HepG2 (cell line): ENCODE measurements around the gene WDR87. TPM values are rescaled to one million over a fixed set of nuclear protein-coding genes. Genes with fewer than 3 reads are reported as not detected.
A peak's percentile ranks its signal among the peaks of the same experiment; 100 is the strongest.

Experiments
- AKAP8 ChIP-seq: sonication (generic); formaldehyde crosslinking; IDR thresholded peaks from 2 replicates; pipeline ENCODE4 v1.5.1; 2020; ENCODE audit warnings: mild to moderate bottlenecking, missing genetic modification reagents
- FIP1L1 ChIP-seq: fragments of 200-400 bp; formaldehyde crosslinking; IDR thresholded peaks from 2 replicates; pipeline ENCODE4 v1.6.1; 2018; ENCODE audit warnings: low read depth, mild to moderate bottlenecking, low read length, moderate library complexity, borderline replicate concordance; ENCODE audit not compliant: insufficient read depth
- HNRNPUL1 ChIP-seq: fragments of 200-400 bp; formaldehyde crosslinking; IDR thresholded peaks from 2 replicates; pipeline ENCODE4 v1.6.1; 2017; ENCODE audit warnings: low read depth, mild to moderate bottlenecking, low read length, moderate library complexity
- MXD4 ChIP-seq: IDR thresholded peaks from 2 replicates; pipeline ENCODE4 v1.6.1; 2016; ENCODE audit warnings: mild to moderate bottlenecking, missing biosample characterization, missing genetic modification reagents
- PITX1 ChIP-seq: sonication (generic); formaldehyde crosslinking; IDR thresholded peaks from 2 replicates; pipeline ENCODE4 v1.5.1; 2020; ENCODE audit warnings: mild to moderate bottlenecking, missing genetic modification reagents
- PLRG1 ChIP-seq: fragments of 450-650 bp; conservative IDR thresholded peaks from 2 replicates; pipeline ENCODE4 v1.6.1; 2016
- STAG1 ChIP-seq: sonication (generic); formaldehyde crosslinking; IDR thresholded peaks from 2 replicates; pipeline ENCODE4 v1.4.0; 2020; ENCODE audit warnings: missing genetic modification reagents
- ZFP41 ChIP-seq: sonication (generic); formaldehyde crosslinking; IDR thresholded peaks from 2 replicates; pipeline ENCODE4 v1.4.0; 2020; ENCODE audit warnings: mild to moderate bottlenecking, missing genetic modification reagents, borderline replicate concordance
- ZNF567 ChIP-seq: sonication (generic); formaldehyde crosslinking; IDR thresholded peaks from 2 replicates; pipeline ENCODE4 v1.8.1; 2023; ENCODE audit warnings: mild to moderate bottlenecking, missing genetic modification reagents, borderline replicate concordance
- ZNF660 ChIP-seq: sonication (generic); formaldehyde crosslinking; IDR thresholded peaks from 2 replicates; pipeline ENCODE4 v1.5.1; 2020; ENCODE audit warnings: mild to moderate bottlenecking, low read depth, missing genetic modification reagents, borderline replicate concordance
- ZNF749 ChIP-seq: sonication (generic); formaldehyde crosslinking; IDR thresholded peaks from 2 replicates; pipeline ENCODE4 v1.8.0; 2022; ENCODE audit warnings: mild to moderate bottlenecking, missing genetic modification reagents, moderate library complexity, borderline replicate concordance
- ZSCAN25 ChIP-seq: sonication (generic); formaldehyde crosslinking; IDR thresholded peaks from 2 replicates; pipeline ENCODE4 v1.8.0; 2022; ENCODE audit warnings: mild to moderate bottlenecking, missing genetic modification reagents
- polyA plus RNA-seq, 8 experiments: library from polyadenylated mRNA; depleted of rRNA in 3 of 8; stranded (reverse) in 7 of 8; unstranded in 1 of 8; fragments of >200 nt; fragmentation: Illumina TruSeq in 4 of 8; extraction: Trizol in 4 of 8; gene quantifications; 2 replicates each; pipeline versions ENCODE4 v1.2.1 to v1.2.3, GENCODE V29; 2011 to 2016; ENCODE audit warnings: low read depth in 4 of 8, missing spikeins in 1 of 8, mixed read lengths in 1 of 8; ENCODE audit not compliant: insufficient read depth in 1 of 8
- total RNA-seq, 5 experiments: library from RNA; depleted of rRNA; stranded (reverse); fragments of >200 nt; fragmentation: Illumina TruSeq; extraction: Trizol; gene quantifications; 2 replicates each; pipeline ENCODE4 v1.2.3, GENCODE V29; 2016; ENCODE audit warnings: low read depth in 1 of 5
- TF ChIP-seq, protein P1 (sequence below): sonication (generic); formaldehyde crosslinking; conservative IDR thresholded peaks from 2 replicates; pipeline ENCODE4 v1.4.0; 2020; ENCODE audit warnings: missing genetic modification reagents
- TF ChIP-seq, protein P2 (sequence below): sonication (generic); formaldehyde crosslinking; IDR thresholded peaks from 2 replicates; pipeline ENCODE4 v1.4.0; 2020; ENCODE audit warnings: missing genetic modification reagents
- TF ChIP-seq, protein P3 (sequence below): fragments of 450-650 bp; IDR thresholded peaks from 2 replicates; pipeline ENCODE4 v1.6.1; 2017
- TF ChIP-seq, protein P4 (sequence below): sonication (generic); formaldehyde crosslinking; conservative IDR thresholded peaks from 2 replicates; pipeline ENCODE4 v1.8.1; 2023; ENCODE audit warnings: missing genetic modification reagents
- TF ChIP-seq, protein P5 (sequence below), 2 experiments: sonication (generic) in 1 of 2; formaldehyde crosslinking in 1 of 2; IDR thresholded peaks; 2 replicates each; pipeline versions ENCODE4 v1.4.0 to v1.6.1; 2018 to 2020; ENCODE audit warnings: missing genetic modification reagents in 2 of 2, borderline replicate concordance in 1 of 2, low read depth in 1 of 2, mild to moderate bottlenecking in 1 of 2, missing biosample characterization in 1 of 2

The WDR87 gene
- total and polyA plus RNA-seq, 2 of the 13 experiments (the other 11 are each of a cell fraction or from before 2014, with no cell fraction given), result not detected

DNA sequence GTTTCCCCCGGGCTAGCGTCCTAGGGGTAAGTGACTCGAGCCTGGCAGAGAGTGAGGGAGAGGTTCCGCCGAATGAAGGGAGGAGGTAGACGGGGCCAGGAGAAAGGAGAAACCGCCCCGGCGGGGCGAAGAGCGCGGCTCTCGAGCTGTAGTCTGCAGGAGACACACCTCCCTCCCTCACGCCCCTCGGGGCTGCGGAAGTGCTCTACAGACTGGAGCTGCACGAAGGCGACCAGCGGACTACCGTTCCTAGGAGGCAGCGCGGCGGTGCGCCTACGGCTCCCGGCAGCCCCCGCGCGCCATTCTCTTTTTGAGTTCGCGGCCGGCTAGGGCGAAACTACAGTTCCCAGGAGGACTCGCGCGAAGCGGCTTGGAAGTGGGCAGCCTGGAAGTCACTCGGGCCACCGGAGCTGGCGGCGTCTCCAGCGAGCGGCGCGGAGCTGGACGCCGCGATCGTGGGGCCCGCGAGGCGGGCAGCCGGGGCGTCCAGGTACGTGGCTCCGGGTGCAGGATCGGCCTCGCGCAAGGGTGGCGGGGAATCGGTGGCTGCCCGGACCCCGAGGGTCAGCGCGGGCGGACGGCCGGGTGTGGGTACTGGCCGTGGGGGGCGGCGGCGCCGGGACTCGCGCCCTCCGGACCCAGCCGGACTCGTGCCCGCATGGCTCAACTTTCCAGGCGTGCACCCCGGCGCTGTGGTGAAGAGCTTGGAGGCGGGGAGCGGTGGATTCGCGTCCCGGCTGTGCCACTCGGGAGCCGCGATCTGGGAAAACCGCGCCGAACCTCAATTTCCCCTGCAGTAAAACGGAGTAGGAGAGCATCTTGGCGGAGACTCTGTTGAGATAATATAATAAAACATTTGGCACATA is 708 bp upstream of the WDR87 start, which contains the start of gene SIPA1L3 (continued):
- TF ChIP-seq, protein P1, sequence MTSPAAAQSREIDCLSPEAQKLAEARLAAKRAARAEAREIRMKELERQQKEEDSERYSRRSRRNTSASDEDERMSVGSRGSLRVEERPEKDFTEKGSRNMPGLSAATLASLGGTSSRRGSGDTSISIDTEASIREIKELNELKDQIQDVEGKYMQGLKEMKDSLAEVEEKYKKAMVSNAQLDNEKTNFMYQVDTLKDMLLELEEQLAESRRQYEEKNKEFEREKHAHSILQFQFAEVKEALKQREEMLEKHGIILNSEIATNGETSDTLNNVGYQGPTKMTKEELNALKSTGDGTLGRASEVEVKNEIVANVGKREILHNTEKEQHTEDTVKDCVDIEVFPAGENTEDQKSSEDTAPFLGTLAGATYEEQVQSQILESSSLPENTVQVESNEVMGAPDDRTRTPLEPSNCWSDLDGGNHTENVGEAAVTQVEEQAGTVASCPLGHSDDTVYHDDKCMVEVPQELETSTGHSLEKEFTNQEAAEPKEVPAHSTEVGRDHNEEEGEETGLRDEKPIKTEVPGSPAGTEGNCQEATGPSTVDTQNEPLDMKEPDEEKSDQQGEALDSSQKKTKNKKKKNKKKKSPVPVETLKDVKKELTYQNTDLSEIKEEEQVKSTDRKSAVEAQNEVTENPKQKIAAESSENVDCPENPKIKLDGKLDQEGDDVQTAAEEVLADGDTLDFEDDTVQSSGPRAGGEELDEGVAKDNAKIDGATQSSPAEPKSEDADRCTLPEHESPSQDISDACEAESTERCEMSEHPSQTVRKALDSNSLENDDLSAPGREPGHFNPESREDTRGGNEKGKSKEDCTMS (CRISPR knock-in tag), result no peak
- TF ChIP-seq, protein P2, sequence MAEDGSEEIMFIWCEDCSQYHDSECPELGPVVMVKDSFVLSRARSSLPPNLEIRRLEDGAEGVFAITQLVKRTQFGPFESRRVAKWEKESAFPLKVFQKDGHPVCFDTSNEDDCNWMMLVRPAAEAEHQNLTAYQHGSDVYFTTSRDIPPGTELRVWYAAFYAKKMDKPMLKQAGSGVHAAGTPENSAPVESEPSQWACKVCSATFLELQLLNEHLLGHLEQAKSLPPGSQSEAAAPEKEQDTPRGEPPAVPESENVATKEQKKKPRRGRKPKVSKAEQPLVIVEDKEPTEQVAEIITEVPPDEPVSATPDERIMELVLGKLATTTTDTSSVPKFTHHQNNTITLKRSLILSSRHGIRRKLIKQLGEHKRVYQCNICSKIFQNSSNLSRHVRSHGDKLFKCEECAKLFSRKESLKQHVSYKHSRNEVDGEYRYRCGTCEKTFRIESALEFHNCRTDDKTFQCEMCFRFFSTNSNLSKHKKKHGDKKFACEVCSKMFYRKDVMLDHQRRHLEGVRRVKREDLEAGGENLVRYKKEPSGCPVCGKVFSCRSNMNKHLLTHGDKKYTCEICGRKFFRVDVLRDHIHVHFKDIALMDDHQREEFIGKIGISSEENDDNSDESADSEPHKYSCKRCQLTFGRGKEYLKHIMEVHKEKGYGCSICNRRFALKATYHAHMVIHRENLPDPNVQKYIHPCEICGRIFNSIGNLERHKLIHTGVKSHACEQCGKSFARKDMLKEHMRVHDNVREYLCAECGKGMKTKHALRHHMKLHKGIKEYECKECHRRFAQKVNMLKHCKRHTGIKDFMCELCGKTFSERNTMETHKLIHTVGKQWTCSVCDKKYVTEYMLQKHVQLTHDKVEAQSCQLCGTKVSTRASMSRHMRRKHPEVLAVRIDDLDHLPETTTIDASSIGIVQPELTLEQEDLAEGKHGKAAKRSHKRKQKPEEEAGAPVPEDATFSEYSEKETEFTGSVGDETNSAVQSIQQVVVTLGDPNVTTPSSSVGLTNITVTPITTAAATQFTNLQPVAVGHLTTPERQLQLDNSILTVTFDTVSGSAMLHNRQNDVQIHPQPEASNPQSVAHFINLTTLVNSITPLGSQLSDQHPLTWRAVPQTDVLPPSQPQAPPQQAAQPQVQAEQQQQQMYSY (CRISPR knock-in tag), result 0 out of 2 replicates have a peak, but pooled peaks have one; percentile 34
- TF ChIP-seq, protein P3, sequence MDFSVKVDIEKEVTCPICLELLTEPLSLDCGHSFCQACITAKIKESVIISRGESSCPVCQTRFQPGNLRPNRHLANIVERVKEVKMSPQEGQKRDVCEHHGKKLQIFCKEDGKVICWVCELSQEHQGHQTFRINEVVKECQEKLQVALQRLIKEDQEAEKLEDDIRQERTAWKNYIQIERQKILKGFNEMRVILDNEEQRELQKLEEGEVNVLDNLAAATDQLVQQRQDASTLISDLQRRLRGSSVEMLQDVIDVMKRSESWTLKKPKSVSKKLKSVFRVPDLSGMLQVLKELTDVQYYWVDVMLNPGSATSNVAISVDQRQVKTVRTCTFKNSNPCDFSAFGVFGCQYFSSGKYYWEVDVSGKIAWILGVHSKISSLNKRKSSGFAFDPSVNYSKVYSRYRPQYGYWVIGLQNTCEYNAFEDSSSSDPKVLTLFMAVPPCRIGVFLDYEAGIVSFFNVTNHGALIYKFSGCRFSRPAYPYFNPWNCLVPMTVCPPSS, result no peak
- TF ChIP-seq STAG1 (CRISPR knock-in tag) (no peak; the same call in 1 of the 2 replicates), MXD4 (CRISPR knock-in tag) (0 out of 2 replicates have a peak, but pooled peaks have one; percentile 38), PLRG1 (no peak), FIP1L1 (no peak), ZFP41 (CRISPR knock-in tag) (no peak), HNRNPUL1 (no peak), ZSCAN25 (CRISPR knock-in tag) (no peak), ZNF749 (no peak; the same call in 1 of the 2 replicates), ZNF567 (CRISPR knock-in tag) (no peak), ZNF660 (CRISPR knock-in tag) (no peak), AKAP8 (CRISPR knock-in tag) (no peak; the same call in 1 of the 2 replicates), PITX1 (no peak)
- TF ChIP-seq, protein P4, sequence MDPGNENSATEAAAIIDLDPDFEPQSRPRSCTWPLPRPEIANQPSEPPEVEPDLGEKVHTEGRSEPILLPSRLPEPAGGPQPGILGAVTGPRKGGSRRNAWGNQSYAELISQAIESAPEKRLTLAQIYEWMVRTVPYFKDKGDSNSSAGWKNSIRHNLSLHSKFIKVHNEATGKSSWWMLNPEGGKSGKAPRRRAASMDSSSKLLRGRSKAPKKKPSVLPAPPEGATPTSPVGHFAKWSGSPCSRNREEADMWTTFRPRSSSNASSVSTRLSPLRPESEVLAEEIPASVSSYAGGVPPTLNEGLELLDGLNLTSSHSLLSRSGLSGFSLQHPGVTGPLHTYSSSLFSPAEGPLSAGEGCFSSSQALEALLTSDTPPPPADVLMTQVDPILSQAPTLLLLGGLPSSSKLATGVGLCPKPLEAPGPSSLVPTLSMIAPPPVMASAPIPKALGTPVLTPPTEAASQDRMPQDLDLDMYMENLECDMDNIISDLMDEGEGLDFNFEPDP (CRISPR knock-in tag), result no peak
- TF ChIP-seq, protein P5, sequence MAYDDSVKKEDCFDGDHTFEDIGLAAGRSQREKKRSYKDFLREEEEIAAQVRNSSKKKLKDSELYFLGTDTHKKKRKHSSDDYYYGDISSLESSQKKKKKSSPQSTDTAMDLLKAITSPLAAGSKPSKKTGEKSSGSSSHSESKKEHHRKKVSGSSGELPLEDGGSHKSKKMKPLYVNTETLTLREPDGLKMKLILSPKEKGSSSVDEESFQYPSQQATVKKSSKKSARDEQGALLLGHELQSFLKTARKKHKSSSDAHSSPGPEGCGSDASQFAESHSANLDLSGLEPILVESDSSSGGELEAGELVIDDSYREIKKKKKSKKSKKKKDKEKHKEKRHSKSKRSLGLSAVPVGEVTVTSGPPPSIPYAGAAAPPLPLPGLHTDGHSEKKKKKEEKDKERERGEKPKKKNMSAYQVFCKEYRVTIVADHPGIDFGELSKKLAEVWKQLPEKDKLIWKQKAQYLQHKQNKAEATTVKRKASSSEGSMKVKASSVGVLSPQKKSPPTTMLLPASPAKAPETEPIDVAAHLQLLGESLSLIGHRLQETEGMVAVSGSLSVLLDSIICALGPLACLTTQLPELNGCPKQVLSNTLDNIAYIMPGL (CRISPR knock-in tag; IDR thresholded peaks at IDR 0.05; ENCODE audit: borderline replicate concordance in 1 of 2, low read depth in 1 of 2), result peak in 1 of 2 experiments; percentile 67; a peak in 1 of 4 replicates
